Measurements from ENCODE around the gene FSHR.
A peak's percentile ranks its signal among the peaks of the same experiment; 100 is the strongest.

Gene FSHR

DNA sequence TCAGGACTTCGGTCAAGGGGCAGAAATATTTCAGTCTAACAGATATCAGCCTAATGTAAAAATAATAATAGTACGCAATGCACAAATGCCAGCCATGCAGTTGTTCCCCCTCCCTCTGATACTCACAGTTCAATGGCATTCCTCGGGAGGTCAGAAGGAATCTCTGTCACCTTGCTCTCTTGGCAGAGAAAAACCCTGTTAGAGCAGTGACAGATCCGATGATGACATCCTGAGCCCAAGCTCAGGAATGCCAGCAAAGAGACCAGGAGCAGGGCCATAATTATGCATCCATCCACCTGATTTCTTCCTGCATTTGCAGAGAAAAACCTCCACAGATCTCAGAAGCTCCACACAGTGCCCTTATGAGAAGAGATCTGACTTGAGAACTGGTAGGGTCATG, at the start of gene FSHR:
FSHR (minus strand) TSS at position 376 of the 400 bp plus-strand sequence; CDS start at position 278, 98 bp downstream.
- no peak for FAIRE-seq

DNA sequence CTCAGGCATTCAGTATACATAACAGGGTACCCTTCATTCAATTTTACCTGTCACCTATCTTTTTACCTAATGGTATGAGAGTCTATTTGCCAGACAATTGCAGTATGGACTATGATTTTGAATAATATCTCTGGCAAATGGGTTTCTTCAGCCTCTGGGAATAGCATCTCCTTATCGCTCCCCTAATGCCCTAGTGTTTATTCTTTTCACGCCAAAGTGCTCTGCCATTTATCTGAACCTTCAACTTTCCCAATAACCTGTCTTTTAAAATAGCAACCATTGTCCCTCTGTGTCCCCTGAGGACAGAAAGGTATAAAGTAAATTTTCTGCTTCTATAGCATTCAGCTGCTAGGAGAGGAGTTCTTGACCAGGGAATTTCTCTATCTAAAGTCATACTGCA, 45.0 kb upstream of the FSHR start:
- FAIRE-seq: no peak

DNA sequence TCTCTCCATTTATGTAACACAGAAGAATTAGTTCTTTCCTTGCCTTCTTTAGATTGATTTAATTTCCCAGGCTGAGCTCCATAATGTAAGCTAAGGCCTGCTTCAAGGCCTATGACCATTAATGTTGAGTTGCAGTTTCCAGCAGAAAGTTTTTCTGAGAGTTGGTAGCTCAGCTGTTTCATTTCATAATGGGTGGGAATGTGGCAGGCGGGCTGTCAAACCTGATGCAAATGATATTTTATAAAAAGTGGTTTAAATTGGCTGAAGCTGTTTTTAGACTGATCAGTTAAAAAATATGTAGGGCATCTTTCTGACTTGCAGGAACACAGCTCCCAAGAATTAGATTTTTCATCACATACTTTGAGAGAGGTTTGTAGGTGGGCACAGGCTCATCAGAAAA, 40.4 kb upstream of the FSHR start:
- no peak for FAIRE-seq

DNA sequence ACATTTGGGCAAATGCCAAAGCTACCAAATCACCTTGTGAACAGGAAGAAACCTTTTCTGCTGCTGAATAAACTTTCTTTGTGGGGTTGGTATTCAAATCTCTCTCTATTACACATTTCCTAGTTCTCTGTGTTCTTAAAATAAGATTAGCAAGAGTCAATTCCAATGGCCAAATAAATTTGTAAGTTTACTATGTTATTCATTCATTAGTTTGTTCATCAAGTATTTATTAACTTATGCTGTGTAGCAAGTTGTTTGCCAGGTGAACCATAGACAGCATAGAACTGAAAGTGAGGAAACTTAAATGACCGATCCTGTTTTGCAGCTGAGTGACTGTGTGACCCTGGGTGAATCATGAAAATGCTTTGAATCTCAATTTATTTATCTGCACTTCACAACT, 37.7 kb upstream of the FSHR start:
- FAIRE-seq: no peak

GRCh38 chr2:49189512-49190225, 35.4 kb upstream of the FSHR start:
- FAIRE-seq: no peak

DNA sequence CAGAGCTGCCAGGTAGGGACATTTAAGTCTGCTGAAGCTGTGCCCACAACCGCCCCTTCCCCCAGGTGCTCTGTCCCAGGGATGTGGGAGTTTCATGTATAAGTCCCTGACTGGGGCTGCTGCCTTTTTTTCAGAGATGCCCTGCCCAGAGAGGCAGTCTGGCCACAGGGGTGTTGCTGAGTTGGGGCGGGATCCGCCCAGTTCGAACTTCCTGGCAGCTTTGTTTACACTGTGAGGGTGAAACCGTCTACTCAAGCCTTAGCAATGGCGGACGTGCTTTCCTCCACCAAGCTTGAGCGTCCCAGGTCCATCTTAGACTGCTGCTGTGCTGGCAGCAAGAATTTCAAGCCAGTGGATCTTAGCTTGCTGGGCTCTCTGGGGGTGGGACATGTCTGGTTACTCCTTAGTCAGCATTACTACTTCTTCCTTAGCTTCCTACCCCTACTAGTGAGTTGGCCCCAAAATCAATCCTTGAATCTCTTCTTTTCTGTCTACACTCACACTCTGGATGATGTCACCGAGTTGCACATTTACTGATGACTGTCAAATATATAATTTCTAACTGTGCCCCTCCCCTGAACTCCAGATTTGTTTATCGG, 31.8 kb upstream of the FSHR start:
- no peak for FAIRE-seq

DNA sequence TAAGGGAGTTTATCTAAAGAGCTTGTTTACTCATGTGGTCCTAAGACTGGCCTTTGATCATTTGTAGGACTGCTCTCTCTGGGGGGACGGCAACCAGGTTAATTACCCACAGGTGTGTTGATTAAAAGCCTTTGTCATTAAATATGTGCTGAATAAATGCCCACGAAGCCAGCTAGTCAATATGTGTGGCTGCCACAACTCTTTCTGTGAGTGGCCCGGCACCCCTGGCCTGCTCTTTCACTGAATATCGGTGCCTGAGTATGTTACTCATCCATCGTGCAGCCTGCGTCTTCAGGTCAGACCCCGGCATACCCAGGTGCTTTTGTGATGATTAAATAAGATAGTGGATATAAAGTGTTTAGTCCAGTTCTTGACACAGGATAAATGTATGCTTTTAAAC, 24.3 kb upstream of the FSHR start:
- no peak for FAIRE-seq

GRCh38 chr2:49177194-49177593, 22.9 kb upstream of the FSHR start:
- no peak for FAIRE-seq

- no peak for FAIRE-seq
Measured at GRCh38 chr2:49175831-49176230, 21.5 kb upstream of the FSHR start.

DNA sequence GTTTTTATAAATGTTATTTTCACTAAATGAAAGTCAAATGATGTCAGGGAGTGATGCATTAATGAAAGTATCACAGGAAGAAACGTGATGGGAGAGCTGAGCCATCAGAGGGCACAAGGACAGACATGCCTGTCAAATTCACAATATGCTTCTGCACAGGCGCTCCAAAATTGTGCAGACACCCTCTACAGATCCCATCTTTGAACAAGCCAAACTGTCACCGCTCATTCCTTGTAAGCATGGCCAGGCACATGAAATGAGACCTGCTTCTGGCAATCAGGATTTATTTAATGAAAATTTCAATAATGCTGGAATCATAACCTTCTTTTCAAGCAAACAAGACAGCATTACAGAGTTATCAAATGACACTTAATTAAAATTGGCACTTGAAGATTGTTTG, 20.4 kb upstream of the FSHR start:
- FAIRE-seq: no peak

- FAIRE-seq: peak; percentile 89
Measured at GRCh38 chr2:49167131-49167530, 12.8 kb upstream of the FSHR start.

DNA sequence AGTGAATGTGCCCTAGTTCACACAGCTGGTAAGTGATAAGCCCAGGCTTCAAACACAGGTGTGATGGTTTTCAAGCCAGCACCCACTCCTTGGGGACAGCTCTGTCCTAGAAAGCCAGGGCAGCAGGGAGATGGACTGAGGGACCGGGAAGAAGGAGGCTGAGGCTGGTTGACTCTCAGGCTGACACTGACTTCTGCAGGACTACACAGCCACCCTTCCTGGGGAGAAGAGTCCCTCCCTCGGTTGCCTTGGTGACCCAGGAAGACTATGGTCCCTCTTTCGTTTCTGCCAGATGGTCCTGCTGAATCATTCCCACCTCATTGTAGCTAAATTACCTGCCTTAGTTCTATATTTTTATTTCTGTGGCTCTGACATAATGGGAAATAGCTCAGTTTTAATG, 11.3 kb upstream of the FSHR start:
- FAIRE-seq: no peak

DNA sequence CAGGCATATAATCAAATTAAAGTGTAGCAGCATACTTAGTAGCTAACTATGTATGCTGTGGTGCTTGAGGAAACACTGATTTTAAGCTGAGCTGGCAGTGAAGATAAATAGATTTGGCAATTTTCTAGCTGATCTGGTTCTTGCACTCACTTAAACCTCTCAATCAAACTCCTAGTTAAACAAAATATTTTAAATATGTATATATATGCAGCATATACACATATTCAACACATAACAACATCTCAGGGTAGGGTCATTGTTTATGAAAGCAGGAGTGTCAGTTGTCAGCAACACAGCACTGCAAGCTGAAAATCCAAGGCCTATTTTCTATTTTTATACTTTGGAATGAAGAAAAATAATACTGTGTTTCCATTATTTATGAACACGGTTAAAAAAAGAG, 10.4 kb upstream of the FSHR start:
- FAIRE-seq: no peak

DNA sequence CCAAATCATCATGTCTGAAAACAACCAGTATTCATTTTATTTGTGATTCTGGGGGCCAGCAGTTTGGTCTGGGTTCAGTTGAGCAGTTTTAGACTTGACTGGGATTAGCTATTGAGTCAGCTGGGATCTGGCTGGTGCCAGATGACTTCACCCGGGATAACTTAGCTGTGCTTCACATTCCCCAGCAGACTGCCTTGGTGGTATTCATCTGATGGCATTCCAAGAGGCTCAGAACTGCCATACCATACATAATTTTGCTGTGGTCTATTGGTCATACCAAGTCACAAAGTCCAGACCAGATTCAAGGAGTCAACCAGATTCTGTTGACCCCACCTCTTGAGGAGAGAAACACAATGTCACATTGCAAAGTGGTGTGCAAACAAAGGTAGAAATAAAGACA, 7.8 kb upstream of the FSHR start:
- no peak for FAIRE-seq

- no peak for FAIRE-seq
Measured at GRCh38 chr2:49154891-49155290, 576 bp upstream of the FSHR start.

DNA sequence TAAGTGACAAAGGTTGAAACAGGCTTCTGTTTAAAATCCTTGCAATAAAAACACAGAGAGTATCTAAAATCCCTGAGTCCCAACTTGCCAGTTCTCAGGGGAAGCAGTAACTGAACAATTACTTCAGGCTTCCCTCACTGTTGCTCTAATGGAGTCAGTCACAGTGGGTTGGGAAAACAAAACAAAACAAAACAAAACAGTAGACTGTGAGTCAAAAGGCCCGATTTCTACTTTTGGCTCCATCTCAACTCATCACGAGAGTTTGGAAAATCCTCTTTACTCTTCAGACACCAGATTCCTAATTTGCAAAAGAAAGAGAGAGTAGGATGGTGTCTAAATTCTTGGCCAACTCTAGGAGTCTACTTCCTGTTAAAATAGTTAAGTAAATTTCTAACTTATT, 1.1 kb downstream of the FSHR start:
- no peak for FAIRE-seq

- FAIRE-seq: no peak
Measured at GRCh38 chr2:49152824-49153223, 1.5 kb downstream of the FSHR start.

- FAIRE-seq: no peak
Measured at GRCh38 chr2:49146401-49146800, 7.9 kb downstream of the FSHR start.

- FAIRE-seq: no peak
Measured at GRCh38 chr2:49131801-49132200, 22.5 kb downstream of the FSHR start.

DNA sequence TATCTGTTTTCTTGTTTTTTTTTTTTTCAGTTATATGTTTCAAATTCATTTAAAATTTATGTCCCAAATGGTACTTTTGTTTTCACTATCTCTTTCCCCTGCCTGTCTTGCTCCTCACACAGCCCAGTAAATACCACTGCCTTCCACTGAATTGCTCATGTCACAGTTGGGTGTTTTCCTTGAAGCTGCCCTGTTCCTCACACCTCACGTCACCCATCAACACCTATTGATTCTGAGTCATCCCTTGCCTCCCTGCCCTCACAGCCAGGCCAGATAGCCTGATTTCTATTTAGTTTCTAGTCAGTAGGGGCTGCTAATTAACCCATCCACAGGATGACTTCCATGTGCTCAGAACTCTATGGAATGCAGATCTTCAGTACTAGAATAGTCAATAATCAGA, 25.3 kb downstream of the FSHR start:
- FAIRE-seq: no peak

GRCh38 chr2:49123600-49123999, 30.7 kb downstream of the FSHR start:
- FAIRE-seq: no peak

DNA sequence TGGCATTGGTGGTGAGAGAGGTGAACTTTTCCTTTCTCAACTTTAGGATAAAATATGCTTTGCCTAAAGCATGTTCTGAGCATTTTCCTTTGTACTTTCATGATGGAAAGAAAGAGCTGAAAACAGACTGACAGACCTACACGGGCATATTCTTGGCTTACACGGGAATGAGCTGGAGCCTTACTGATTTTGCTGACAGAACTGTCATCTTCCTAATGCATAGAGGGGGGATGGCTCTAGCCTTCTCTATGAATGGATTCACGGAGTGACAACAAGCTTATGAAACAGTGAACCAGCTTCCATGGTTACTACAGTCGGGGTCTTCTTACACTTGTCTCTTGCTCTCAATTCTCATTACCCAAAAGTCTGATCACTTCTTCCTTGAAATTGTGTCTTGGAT, 32.2 kb downstream of the FSHR start:
- FAIRE-seq: no peak

- FAIRE-seq: no peak
Measured at GRCh38 chr2:49113046-49113445, 41.3 kb downstream of the FSHR start.

DNA sequence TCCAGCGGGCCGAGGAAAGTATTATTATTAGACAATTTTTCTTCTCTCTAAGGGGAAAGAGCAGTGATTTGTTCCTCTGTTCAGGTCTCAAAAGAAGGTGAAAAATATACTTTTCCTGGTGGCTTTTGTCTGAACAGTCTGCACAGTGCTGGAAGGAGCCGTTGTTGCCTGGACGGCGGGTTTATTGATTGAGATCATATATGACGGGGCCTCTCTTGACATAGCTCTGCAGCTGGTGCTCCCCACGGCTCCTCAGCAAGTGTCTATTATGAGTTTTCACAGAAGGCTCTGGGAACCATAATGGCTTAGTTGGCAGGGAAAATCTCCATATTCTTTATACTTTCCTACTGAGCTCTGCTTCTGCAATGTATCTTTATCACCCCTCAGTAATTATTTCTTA, 42.9 kb downstream of the FSHR start:
- no peak for FAIRE-seq

DNA sequence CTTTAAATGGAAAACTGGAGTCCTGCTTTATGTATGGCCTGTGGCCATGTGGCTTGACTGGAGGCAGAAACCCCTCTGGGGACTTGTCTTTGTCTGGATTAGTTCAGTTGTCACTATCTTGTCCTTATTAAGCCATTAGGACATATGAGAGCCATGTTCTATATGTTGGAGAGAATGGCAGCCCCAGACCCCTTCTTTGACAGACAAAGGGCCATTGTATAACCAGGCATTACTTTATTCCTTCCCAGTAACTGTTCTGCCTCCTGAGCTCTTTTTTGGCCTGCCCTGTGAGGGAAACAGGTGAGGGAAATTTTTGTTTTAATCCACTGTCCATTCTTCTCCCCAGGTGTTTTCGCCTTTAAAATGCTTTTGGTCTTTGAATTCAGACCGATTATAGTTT, 43.3 kb downstream of the FSHR start:
- FAIRE-seq: no peak
